K562 (cell line): ENCODE data around the gene TACR1. TPM values are rescaled to one million over a fixed set of nuclear protein-coding genes. Genes with fewer than 3 reads are reported as not detected.

Experiments
- BDP1 ChIP-seq: IDR thresholded peaks from 3 replicates; pipeline ENCODE4 v1.6.1; 2011; ENCODE audit not compliant: insufficient read length, insufficient read depth
- CBFA2T2 ChIP-seq: fragments of 450-650 bp; conservative IDR thresholded peaks from 2 replicates; pipeline ENCODE4 v1.6.1; 2017; ENCODE audit warnings: mild to moderate bottlenecking
- HSF4 ChIP-seq: fragments of 250-450 bp; sonication (Bioruptor Pico); IDR thresholded peaks from 2 replicates; pipeline ENCODE4 v2.1.2; 2022; ENCODE audit warnings: mild to moderate bottlenecking, moderate library complexity, borderline replicate concordance
- JUN ChIP-seq, 2 experiments: sonication (generic) in 1 of 2; formaldehyde crosslinking in 1 of 2; IDR thresholded peaks; 2 replicates each; pipeline versions ENCODE4 v1.6.1 to v1.8.0; 2012 to 2022; ENCODE audit warnings: borderline replicate concordance in 2 of 2, mild to moderate bottlenecking in 2 of 2, improper control_type of control experiment in 1 of 2, low read depth in 1 of 2, low read length in 1 of 2, missing genetic modification reagents in 1 of 2
- MEF2A ChIP-seq: IDR thresholded peaks from 2 replicates; pipeline ENCODE4 v1.6.1; 2011; ENCODE audit warnings: low read depth, mild to moderate bottlenecking, low read length, moderate library complexity; ENCODE audit not compliant: control insufficient read depth
- NCOA6 ChIP-seq: fragments of 450-650 bp; IDR thresholded peaks from 2 replicates; pipeline ENCODE4 v1.6.1; 2017; ENCODE audit warnings: mild to moderate bottlenecking
- OTX1 ChIP-seq: fragments of 450-650 bp; formaldehyde crosslinking; IDR thresholded peaks from 2 replicates; pipeline ENCODE4 v1.4.0; 2022; ENCODE audit warnings: mild to moderate bottlenecking
- PRMT5 ChIP-seq: sonication (generic); formaldehyde crosslinking; IDR thresholded peaks from 2 replicates; pipeline ENCODE4 v1.5.0; 2020; ENCODE audit warnings: missing genetic modification reagents
- PTTG1 ChIP-seq: fragments of 450-650 bp; IDR thresholded peaks from 2 replicates; pipeline ENCODE4 v1.6.1; 2016; ENCODE audit warnings: low read depth, mild to moderate bottlenecking, missing genetic modification characterization, missing compliant biosample characterization
- RAD21 ChIP-seq, 2 experiments: fragments of 250-450 bp in 1 of 2; fragments of 450-650 bp in 1 of 2; sonication (Bioruptor Pico) in 1 of 2; formaldehyde crosslinking in 1 of 2; IDR thresholded peaks in 1 of 2; conservative IDR thresholded peaks in 1 of 2; 2 replicates each; pipeline versions ENCODE4 v1.4.0 to v1.8.0; 2020 to 2022; ENCODE audit warnings: mild to moderate bottlenecking in 2 of 2, moderate library complexity in 1 of 2
- SIN3A ChIP-seq, 2 experiments: fragments of 150-350 bp in 1 of 2; IDR thresholded peaks; 2 replicates each; pipeline ENCODE4 v1.6.1; 2011 to 2016; ENCODE audit warnings: borderline replicate concordance in 2 of 2, low read depth in 2 of 2, low read length in 2 of 2, mild to moderate bottlenecking in 2 of 2, moderate library complexity in 2 of 2; ENCODE audit not compliant: control insufficient read depth in 1 of 2
- SMARCA4 ChIP-seq: fragments of 450-650 bp; IDR thresholded peaks from 2 replicates; pipeline ENCODE4 v1.6.1; 2016
- SMARCE1 ChIP-seq: fragments of 450-650 bp; IDR thresholded peaks from 2 replicates; pipeline ENCODE4 v1.7.1; 2016; ENCODE audit warnings: mild to moderate bottlenecking
- ZNF41 ChIP-seq: fragments of 250-450 bp; sonication (Bioruptor Pico); conservative IDR thresholded peaks from 2 replicates; pipeline ENCODE4 v1.4.0; 2020; ENCODE audit warnings: mild to moderate bottlenecking
- ZNF57 ChIP-seq: fragments of 450-650 bp; formaldehyde crosslinking; IDR thresholded peaks from 2 replicates; pipeline ENCODE4 v1.4.0; 2020; ENCODE audit warnings: mild to moderate bottlenecking, moderate library complexity
- ZNF589 ChIP-seq: fragments of 200-800 bp; sonication (Bioruptor generic); IDR thresholded peaks from 2 replicates; pipeline ENCODE4 v1.6.1; 2016; ENCODE audit warnings: low read depth, missing genetic modification characterization, missing compliant biosample characterization
- polyA plus RNA-seq, 8 experiments: library from polyadenylated mRNA; depleted of rRNA in 4 of 8; stranded (reverse) in 5 of 8; unstranded in 3 of 8; fragments of >200 nt; fragmentation: Nextera tagmentation in 2 of 8; fragmentation: Illumina TruSeq in 1 of 8; extraction: Ambion mirVana in 2 of 8; extraction: Trizol in 1 of 8; gene quantifications; 2 replicates each; pipeline versions ENCODE4 v1.2.1 to v1.2.3, GENCODE V29; 2011 to 2014; ENCODE audit warnings: inconsistent platforms in 1 of 8, missing spikeins in 1 of 8
- total RNA-seq, 7 experiments: library from RNA; depleted of rRNA in 6 of 7; stranded (reverse); fragments of >200 nt in 6 of 7; fragmentation: Illumina TruSeq in 2 of 7; extraction: Trizol in 2 of 7; gene quantifications; 2 replicates each; pipeline versions ENCODE4 v1.2.1 to v1.2.3, GENCODE V29; 2011 to 2021; ENCODE audit warnings: low replicate concordance in 1 of 7
- TF ChIP-seq, protein P1 (sequence below): sonication (generic); formaldehyde crosslinking; IDR thresholded peaks from 2 replicates; pipeline ENCODE4 v1.8.0; 2022; ENCODE audit warnings: mild to moderate bottlenecking, missing genetic modification reagents
- TF ChIP-seq, protein P2 (sequence below), 3 experiments: fragments of 200-800 bp in 1 of 3; fragments of 250-450 bp in 1 of 3; fragments of 450-650 bp in 1 of 3; sonication (Bioruptor Pico) in 1 of 3; sonication (Bioruptor generic) in 1 of 3; formaldehyde crosslinking in 1 of 3; IDR thresholded peaks; 2 replicates each; pipeline versions ENCODE4 v1.6.1 to v1.8.0; 2016 to 2022; ENCODE audit warnings: mild to moderate bottlenecking in 2 of 3, missing genetic modification characterization in 2 of 3, missing compliant biosample characterization in 1 of 3, moderate library complexity in 1 of 3

Gene TACR1
- total and polyA plus RNA-seq, 9 of the 15 experiments (the other 6 are each of a cell fraction or from before 2014, with no cell fraction given), result not detected

GRCh38 chr2:75090770-75091515 is 108.4 kb downstream of the TACR1 start (continued):
- TF ChIP-seq PRMT5 (no peak), SMARCE1 (peak; percentile 67; the same call in 1 of the 2 replicates), HSF4 (CRISPR knock-in tag) (no peak), BDP1 (no peak), CBFA2T2 (peak; percentile 70), ZNF57 (CRISPR knock-in tag) (no peak), SMARCA4 (peak; percentile 51; the same call in 1 of the 2 replicates), SIN3A (IDR thresholded peaks at IDR 0.05; ENCODE audit: borderline replicate concordance in 2 of 2, control insufficient read depth in 1 of 2, low read depth in 2 of 2, low read length in 2 of 2) (no peak), ZNF589 (CRISPR knock-in tag) (no peak), NCOA6 (no peak), JUN (IDR thresholded peaks at IDR 0.05; ENCODE audit: borderline replicate concordance, low read depth, low read length) (no peak), JUN (CRISPR knock-in tag; IDR thresholded peaks at IDR 0.05; ENCODE audit: borderline replicate concordance) (no peak), RAD21 (CRISPR knock-in tag; conservative IDR thresholded peaks at IDR 0.05 in 1 of 2, IDR thresholded peaks at IDR 0.05 in 1 of 2) (no peak), MEF2A (no peak), ZNF41 (CRISPR knock-in tag) (no peak), PTTG1 (tag) (no peak), OTX1 (CRISPR knock-in tag) (no peak)
- TF ChIP-seq, protein P1, sequence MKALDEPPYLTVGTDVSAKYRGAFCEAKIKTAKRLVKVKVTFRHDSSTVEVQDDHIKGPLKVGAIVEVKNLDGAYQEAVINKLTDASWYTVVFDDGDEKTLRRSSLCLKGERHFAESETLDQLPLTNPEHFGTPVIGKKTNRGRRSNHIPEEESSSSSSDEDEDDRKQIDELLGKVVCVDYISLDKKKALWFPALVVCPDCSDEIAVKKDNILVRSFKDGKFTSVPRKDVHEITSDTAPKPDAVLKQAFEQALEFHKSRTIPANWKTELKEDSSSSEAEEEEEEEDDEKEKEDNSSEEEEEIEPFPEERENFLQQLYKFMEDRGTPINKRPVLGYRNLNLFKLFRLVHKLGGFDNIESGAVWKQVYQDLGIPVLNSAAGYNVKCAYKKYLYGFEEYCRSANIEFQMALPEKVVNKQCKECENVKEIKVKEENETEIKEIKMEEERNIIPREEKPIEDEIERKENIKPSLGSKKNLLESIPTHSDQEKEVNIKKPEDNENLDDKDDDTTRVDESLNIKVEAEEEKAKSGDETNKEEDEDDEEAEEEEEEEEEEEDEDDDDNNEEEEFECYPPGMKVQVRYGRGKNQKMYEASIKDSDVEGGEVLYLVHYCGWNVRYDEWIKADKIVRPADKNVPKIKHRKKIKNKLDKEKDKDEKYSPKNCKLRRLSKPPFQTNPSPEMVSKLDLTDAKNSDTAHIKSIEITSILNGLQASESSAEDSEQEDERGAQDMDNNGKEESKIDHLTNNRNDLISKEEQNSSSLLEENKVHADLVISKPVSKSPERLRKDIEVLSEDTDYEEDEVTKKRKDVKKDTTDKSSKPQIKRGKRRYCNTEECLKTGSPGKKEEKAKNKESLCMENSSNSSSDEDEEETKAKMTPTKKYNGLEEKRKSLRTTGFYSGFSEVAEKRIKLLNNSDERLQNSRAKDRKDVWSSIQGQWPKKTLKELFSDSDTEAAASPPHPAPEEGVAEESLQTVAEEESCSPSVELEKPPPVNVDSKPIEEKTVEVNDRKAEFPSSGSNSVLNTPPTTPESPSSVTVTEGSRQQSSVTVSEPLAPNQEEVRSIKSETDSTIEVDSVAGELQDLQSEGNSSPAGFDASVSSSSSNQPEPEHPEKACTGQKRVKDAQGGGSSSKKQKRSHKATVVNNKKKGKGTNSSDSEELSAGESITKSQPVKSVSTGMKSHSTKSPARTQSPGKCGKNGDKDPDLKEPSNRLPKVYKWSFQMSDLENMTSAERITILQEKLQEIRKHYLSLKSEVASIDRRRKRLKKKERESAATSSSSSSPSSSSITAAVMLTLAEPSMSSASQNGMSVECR, result no peak
- TF ChIP-seq, protein P2, sequence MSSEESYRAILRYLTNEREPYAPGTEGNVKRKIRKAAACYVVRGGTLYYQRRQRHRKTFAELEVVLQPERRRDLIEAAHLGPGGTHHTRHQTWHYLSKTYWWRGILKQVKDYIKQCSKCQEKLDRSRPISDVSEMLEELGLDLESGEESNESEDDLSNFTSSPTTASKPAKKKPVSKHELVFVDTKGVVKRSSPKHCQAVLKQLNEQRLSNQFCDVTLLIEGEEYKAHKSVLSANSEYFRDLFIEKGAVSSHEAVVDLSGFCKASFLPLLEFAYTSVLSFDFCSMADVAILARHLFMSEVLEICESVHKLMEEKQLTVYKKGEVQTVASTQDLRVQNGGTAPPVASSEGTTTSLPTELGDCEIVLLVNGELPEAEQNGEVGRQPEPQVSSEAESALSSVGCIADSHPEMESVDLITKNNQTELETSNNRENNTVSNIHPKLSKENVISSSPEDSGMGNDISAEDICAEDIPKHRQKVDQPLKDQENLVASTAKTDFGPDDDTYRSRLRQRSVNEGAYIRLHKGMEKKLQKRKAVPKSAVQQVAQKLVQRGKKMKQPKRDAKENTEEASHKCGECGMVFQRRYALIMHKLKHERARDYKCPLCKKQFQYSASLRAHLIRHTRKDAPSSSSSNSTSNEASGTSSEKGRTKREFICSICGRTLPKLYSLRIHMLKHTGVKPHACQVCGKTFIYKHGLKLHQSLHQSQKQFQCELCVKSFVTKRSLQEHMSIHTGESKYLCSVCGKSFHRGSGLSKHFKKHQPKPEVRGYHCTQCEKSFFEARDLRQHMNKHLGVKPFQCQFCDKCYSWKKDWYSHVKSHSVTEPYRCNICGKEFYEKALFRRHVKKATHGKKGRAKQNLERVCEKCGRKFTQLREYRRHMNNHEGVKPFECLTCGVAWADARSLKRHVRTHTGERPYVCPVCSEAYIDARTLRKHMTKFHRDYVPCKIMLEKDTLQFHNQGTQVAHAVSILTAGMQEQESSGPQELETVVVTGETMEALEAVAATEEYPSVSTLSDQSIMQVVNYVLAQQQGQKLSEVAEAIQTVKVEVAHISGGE (CRISPR knock-in tag; IDR thresholded peaks at IDR 0.05), result no peak
